ENCODE measurements around the gene RELT.

- TF ChIP-seq CTCF (IDR thresholded peaks at IDR 0.05) = no peak
- no peak for TF ChIP-seq ZFX (IDR thresholded peaks at IDR 0.05; ENCODE audit: borderline replicate concordance)
Observed at GRCh38 chr11:73398132-73398526, 21.9 kb downstream of the RELT start.
